Measurements from ENCODE around the gene MYO18A.

The MYO18A gene

DNA sequence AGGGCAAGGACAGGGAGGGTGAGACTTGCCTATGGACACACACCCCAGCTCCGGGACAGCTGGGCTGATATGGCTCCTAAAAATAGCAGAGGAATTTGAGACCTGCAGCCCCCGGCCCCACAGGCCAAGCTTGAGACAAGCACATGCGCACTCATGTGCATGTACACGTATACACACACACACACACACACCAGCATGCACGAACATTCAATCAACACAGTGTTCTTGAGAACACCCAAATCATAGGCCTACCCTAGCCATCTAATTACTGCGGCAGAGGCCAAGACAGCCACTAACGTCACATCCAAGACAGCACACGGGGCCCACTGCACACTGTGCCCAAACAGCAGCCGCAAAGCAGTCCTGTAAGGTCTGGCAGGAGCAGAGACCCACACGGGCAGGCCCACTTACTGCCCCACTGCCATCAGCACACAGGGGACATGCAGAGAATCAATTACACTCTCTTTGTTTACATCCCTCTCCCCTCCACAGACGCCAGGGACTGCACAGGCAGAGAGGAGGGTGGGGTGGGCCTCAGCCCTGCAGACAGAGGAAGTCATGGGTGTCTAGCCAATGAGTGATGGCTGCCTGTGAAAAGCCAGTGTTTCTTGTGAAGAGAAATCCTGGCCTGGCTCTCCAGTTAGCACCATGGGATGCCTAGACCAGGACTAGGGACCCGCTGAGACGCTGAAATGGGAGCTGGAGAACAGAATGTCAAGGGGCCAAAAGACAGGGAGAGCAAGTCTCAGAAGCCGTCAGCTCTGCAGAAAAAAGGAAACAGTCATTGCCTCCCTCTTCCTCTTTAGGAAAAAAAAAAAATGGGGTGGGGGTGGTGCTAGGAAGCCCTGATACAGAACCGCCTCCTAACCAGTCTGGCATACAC lies 39.3 kb downstream of the MYO18A start:
- peak overlapping the region; percentile 23; the same call in 1 of the 2 replicates for H3K27ac ChIP-seq
- TF ChIP-seq, protein P1, sequence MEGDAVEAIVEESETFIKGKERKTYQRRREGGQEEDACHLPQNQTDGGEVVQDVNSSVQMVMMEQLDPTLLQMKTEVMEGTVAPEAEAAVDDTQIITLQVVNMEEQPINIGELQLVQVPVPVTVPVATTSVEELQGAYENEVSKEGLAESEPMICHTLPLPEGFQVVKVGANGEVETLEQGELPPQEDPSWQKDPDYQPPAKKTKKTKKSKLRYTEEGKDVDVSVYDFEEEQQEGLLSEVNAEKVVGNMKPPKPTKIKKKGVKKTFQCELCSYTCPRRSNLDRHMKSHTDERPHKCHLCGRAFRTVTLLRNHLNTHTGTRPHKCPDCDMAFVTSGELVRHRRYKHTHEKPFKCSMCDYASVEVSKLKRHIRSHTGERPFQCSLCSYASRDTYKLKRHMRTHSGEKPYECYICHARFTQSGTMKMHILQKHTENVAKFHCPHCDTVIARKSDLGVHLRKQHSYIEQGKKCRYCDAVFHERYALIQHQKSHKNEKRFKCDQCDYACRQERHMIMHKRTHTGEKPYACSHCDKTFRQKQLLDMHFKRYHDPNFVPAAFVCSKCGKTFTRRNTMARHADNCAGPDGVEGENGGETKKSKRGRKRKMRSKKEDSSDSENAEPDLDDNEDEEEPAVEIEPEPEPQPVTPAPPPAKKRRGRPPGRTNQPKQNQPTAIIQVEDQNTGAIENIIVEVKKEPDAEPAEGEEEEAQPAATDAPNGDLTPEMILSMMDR (conservative IDR thresholded peaks at IDR 0.05), result no peak

DNA sequence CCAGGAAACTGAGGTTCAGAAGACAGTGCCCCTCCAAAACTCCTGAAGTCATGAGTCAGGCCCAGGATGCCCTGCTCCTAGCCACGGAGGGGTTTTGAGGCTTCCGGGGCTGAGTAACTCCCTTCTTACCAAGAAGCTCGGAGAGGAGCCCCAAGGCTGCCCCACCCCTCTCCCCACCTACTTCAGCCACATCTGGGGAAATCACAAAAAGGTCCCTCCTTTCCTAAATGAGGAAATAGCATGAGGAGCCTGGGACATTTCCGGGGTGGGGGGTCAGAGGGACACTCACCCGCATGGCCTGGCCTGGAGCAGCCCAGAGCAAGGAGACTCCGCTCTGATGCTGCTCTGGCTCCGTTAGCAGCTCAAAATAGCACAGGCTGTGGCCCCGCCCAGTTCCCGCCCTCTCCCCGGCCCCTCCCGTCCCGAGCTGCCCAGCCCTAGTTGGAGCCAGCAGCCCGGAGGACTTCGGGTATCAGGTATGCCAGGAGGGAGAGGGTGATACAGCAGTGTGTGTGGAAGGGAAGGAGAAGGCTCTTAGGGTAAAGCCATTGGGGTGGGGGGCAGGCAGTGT lies 40.1 kb downstream of the MYO18A start:
- TF ChIP-seq, protein P1 (conservative IDR thresholded peaks at IDR 0.05), result no peak

DNA sequence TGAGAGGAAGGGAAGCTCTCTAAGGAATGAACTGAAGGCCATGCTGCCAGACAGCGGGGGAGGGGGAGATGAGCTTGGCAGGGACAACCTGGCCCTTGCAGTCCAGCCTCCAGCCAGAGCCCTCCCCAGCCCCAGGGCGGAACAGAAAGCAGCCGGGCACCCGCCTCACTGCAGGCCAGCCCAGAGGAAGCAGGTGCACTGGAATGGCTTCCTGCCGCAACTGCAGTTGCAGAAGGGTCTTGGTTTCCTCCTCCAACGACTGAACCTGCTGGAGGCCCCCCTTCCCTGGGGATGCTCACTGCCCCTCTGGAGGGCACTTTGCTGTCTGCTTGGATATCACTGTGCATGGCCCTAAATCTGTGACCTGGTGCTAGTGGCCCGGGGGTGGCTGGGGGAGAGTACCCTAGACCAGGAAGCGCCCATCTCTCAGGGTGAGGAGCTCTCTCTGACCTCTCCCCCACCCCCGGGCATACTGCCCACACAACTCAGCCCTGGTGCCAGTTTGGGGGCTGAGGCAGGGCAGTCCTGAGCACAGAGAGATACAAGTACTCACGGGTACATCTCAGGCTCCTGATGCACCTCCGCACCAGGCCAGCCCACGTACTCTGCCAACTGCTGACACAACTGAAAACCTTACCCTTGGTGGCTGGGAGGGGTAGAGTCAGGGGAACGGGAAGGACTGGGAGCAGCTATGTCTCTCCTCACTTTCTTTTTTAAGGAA lies 41.1 kb downstream of the MYO18A start:
- no peak overlapping the region for H3K27ac ChIP-seq

More for the DNA sequence above, 40.1 kb downstream of the MYO18A start:
- peak overlapping the region; percentile 23; the same call in 1 of the 2 replicates for H3K27ac ChIP-seq

DNA sequence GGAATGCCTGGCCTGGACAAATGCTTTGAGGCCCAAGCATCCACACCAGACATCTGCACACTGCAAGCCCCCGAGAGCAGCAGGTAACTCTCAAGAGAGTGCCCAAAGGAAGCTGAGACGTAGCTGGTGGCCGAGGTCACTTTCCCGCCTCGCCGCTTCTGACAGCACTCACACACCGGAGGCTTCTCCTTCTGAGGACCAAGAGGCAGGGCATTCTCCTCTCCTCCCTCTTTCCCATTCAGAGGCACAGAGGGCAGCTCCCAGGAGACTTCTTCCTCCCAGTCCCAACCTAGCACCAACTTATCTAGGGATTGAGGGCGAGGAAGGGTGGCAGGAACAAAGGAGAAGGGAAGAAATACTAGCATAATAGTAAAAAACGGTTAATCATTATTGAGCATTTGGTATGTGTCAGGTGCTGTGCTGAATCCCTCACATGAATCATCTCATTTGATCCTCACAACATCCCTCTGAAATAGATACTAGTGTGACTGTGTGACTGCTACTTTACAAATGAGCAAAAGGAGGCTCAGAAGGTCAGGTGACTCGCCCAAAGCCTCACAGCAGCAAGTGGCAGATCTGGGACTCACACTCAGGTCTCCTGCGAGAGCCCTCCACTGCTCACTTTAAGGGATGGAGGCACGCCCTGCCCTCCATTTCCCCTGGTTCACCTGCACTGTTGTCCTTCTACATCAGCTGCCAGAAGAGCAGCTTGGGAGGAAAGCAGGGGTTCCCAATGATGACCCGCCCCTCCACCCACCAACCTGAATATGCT lies 41.8 kb downstream of the MYO18A start:
- no peak overlapping the region for H3K27ac ChIP-seq
- TF ChIP-seq, protein P1 (conservative IDR thresholded peaks at IDR 0.05), result no peak

More for the DNA sequence above, 41.1 kb downstream of the MYO18A start:
- TF ChIP-seq, protein P1 (conservative IDR thresholded peaks at IDR 0.05), result no peak

DNA sequence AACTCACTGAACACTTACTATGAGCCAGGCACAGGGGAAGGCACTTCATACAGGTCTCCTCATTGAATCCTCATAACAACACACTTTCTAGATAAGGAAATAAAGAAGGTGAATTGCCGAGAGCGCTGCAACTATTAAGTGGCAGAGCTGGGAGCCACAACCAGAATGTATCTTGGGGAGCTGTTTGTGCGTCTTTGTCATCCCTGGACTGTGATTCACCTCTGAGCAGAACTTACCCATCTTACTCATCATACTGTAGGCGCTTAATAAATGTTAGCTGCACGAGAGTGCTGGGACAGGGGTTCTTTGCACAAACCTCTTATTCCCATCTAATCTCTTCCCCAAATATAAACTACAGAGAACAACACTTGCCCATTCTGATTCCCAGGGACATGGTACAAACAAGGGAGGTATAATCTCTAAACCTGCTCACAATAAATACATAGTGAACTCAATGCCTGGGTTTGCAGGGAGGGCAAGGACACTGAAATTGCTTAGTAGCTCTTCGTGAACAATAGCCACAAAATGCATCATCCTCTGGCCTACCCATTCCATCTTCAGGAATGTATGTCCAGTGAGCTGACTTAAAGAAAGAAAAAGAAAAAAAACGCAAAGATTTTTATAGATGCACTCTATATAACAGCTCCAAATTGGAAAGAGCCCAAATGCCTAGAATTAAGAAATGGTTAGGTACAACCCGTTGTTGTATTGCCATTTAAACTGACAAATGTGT lies 43.0 kb downstream of the MYO18A start:
- TF ChIP-seq, protein P1 (conservative IDR thresholded peaks at IDR 0.05), result no peak
- H3K27ac ChIP-seq, result no peak overlapping the region

DNA sequence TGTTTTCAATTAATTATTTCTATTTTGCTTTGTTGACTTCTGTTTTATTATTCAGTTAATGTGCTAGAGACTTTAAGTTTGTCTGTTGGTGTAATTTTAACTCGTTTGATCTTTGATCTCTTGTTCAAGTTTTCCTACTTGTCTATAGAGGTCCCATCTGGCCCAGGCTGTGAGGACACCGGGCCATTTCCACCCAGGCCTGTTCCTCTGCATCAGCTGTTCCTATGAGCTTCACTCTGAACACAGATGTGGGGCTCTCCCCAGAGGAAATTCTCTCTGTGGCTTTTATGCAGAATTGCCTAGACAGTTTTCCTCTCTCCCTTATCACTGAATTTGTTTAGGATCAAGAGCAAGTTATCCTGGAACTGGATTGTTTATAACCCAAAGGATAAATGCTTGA lies 44.7 kb downstream of the MYO18A start:
- no peak overlapping the region for H3K27ac ChIP-seq
- TF ChIP-seq, protein P1 (conservative IDR thresholded peaks at IDR 0.05), result no peak
